Vagina (tissue), 2 donors: ENCODE results near the gene ACOXL. TPM values are rescaled to one million over a fixed set of nuclear protein-coding genes. Genes with fewer than 3 reads are reported as not detected.

ENCODE experiments used
- DNase-seq, 2 donors: peaks; one replicate each; pipeline ENCODE4 v3.0.0-alpha.2; 2017; ENCODE audit errors: extremely low spot score in 2 of 2
- H3K27ac ChIP-seq: fragments of 200-600 bp; sonication (generic); one replicate; pipeline ENCODE4 v1.5.1; 2019
- H3K27me3 ChIP-seq: fragments of 200-600 bp; sonication (generic); one replicate; pipeline ENCODE4 v1.5.1; 2019
- H3K36me3 ChIP-seq, 2 donors: fragments of 200-600 bp; sonication (generic); one replicate each; pipeline ENCODE4 v1.5.1; 2017 to 2019
- H3K4me1 ChIP-seq: fragments of 200-600 bp; sonication (generic); one replicate; pipeline ENCODE4 v1.5.1; 2019
- H3K4me3 ChIP-seq, 2 donors: fragments of 200-600 bp; sonication (generic); 1 replicate in 1 of 2; 2 replicates in 1 of 2; pipeline ENCODE4 v1.5.1; 2016 to 2019
- H3K9me3 ChIP-seq: fragments of 200-600 bp; sonication (generic); one replicate; pipeline ENCODE4 v1.5.1; 2019
- CTCF ChIP-seq, 3 experiments: fragments of 450-650 bp in 2 of 3; fragments of 200-600 bp in 1 of 3; sonication (generic) in 1 of 3; IDR thresholded peaks; one replicate each; pipeline ENCODE4 v1.5.1; 2017 to 2019; ENCODE audit warnings: antibody characterized with exemption in 3 of 3, mild to moderate bottlenecking in 2 of 3, moderate library complexity in 2 of 3
- POLR2A ChIP-seq, 2 donors: fragments of 450-650 bp; IDR thresholded peaks; one replicate each; pipeline ENCODE4 v1.6.1; 2017; ENCODE audit warnings: antibody characterized with exemption in 2 of 2, mild to moderate bottlenecking in 2 of 2, moderate library complexity in 2 of 2
- POLR2AphosphoS5 ChIP-seq, 2 donors: sonication (generic); formaldehyde crosslinking; IDR thresholded peaks; one replicate each; pipeline ENCODE4 v1.9.0; 2017; ENCODE audit warnings: antibody characterized with exemption in 2 of 2, mild to moderate bottlenecking in 2 of 2, low read depth in 1 of 2; ENCODE audit not compliant: insufficient read depth in 1 of 2
- intact Hi-C: fragments of 100-400 bp; cut with DNase I; formaldehyde crosslinking; loops from one replicate; pipeline ENCODE4 v1.15.1; 2023
- total RNA-seq: library from RNA; depleted of rRNA; stranded (reverse); fragments of >200 nt; gene quantifications from one replicate; pipeline ENCODE4 v1.2.3, GENCODE V29; 2016

ACOXL gene
- total RNA-seq, 1 donor from 2014 or later, result not detected

DNA sequence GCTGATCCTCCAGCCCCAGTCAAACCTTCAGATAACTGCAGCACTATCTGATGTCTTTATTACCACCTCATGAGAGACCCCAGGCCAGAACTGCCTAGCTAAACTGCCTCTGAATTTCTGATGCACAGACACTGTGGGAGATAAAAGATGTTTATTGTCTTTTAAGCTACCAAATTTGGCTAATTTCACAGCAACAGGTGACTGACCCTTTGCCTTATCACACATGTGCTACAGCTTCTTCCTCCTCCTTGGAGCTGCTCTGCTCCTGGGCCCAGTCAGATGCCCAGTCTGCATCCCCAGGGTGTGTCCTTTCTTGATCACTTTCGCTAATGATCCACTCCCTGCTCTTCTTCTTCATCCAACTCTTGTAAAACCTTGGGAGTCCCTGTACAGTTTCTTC lies 19.6 kb upstream of the ACOXL start:
- TF ChIP-seq CTCF (IDR thresholded peaks at IDR 0.05) (no peak), POLR2AphosphoS5 (IDR thresholded peaks at IDR 0.05; ENCODE audit: insufficient read depth in 1 of 2, low read depth in 1 of 2) (no peak), POLR2A (IDR thresholded peaks at IDR 0.05) (no peak)
- no peaks in the 10 kb centered on the region for H3K27me3 ChIP-seq
- intact Hi-C loops, result no loop called here

GRCh38 chr2:110713513-110714362 lies 18.6 kb upstream of the ACOXL start:
- Histone ChIP-seq H3K27ac (no peak overlapping the region), H3K4me3 (no peak overlapping the region), H3K4me1 (peaks cover 11% of the 10 kb centered on the region), H3K36me3 (no peaks in the 10 kb centered on the region), H3K9me3 (no peaks in the 10 kb centered on the region), H3K27me3 (no peaks in the 10 kb centered on the region)
- DNase-seq, result no peak
- intact Hi-C loops, result no loop called here
- TF ChIP-seq POLR2A (IDR thresholded peaks at IDR 0.05) (no peak), CTCF (IDR thresholded peaks at IDR 0.05) (no peak), POLR2AphosphoS5 (IDR thresholded peaks at IDR 0.05; ENCODE audit: insufficient read depth in 1 of 2, low read depth in 1 of 2) (no peak)

More for the DNA sequence above, 19.6 kb upstream of the ACOXL start:
- Histone ChIP-seq H3K36me3 (no peaks in the 10 kb centered on the region), H3K4me3 (no peak overlapping the region), H3K27ac (no peak overlapping the region), H3K9me3 (no peaks in the 10 kb centered on the region), H3K4me1 (peaks cover 11% of the 10 kb centered on the region)
- DNase-seq, result no peak

DNA sequence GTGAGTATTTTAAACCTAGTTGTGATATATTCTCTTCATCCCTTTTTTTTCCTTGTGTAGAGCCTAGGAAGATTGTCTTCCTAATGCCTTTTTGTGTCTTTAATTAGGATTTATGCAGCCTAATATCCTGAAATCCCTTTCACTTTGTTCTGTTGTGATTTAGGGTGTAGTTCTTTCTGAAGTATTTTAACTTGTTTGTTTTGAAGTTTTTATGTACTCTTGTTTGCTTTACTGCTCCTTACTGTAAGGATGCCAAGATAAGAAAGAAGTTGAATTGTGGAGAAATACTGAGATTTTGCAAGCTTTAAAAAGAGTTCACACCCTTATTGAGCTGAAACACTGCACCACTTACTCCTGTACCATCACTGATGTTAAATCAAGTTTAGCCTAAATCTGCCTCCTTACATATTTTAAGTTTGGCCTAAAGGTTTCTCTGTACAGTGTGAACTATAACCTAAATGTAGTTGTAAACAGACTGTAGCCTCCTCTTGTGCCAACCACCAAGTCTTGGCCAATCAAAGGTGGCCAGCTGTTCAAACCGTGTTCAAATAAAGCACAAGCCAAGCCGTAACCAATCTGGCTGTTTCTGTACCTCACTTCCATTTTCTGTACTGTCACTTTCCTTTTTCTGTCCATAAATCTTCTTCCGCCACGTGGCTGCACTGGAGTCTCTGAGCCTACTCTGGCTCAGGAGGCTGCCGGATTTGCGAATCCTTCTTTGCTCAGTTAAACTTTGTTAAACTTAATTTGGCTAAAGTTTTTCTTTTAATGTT lies 17.7 kb upstream of the ACOXL start:
- Histone ChIP-seq H3K36me3 (no peaks in the 10 kb centered on the region), H3K27ac (no peak overlapping the region), H3K4me1 (peaks cover 11% of the 10 kb centered on the region), H3K9me3 (no peaks in the 10 kb centered on the region), H3K4me3 (no peak overlapping the region), H3K27me3 (no peaks in the 10 kb centered on the region)
- intact Hi-C loops, result no loop called here
- no peak for DNase-seq
- no peak for TF ChIP-seq POLR2A (IDR thresholded peaks at IDR 0.05)
- no peak for TF ChIP-seq POLR2AphosphoS5 (IDR thresholded peaks at IDR 0.05; ENCODE audit: insufficient read depth in 1 of 2, low read depth in 1 of 2)
- TF ChIP-seq CTCF (IDR thresholded peaks at IDR 0.05), result no peak

DNA sequence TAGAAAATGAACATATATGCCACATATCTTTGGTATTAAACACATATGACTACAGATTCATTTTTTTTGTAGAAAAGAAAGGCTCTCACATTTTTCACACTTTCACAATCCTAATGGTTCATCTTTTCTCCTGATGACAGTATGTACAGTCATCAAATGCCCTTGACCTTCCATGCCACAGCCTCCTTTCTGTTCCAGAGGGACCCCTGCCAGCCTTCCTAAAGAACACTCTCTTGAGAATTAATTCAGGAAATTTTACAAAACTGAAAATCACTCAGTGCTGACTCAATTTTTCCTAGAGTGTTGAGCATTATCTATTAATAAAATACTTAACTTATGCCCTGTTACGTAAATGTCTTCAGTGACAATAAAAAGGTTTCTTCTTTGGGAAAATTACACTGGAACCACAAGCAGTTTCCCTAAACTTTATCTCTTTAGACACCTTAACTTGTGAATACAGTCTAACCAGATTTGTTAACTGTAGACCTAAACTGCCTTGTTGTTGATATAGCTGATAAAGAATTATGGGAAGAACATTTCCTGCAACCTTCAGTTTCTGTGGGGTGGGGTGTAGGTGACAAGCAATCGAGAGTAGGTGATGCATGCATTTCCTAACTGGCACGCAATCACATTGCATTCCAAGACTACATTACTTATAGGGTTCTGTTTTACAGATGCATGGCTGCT lies 15.3 kb upstream of the ACOXL start:
- DNase-seq, result no peak
- H3K9me3 ChIP-seq, result no peaks in the 10 kb centered on the region
- H3K27ac ChIP-seq, result no peak overlapping the region
- intact Hi-C loops, result no loop called here
- H3K4me1 ChIP-seq, result peaks cover 11% of the 10 kb centered on the region
- TF ChIP-seq CTCF (IDR thresholded peaks at IDR 0.05), result no peak
- H3K36me3 ChIP-seq, result no peaks in the 10 kb centered on the region
- no peaks in the 10 kb centered on the region for H3K27me3 ChIP-seq
- H3K4me3 ChIP-seq, result no peak overlapping the region
